Dermis blood vessel endothelial cell (primary cell): ENCODE data around the gene IGFALS. TPM values are rescaled to one million over a fixed set of nuclear protein-coding genes. Genes with fewer than 3 reads are reported as not detected.
"Not testable (repeated sequence)": the region's sequence is repeated elsewhere in the genome, so short reads cannot be mapped to it uniquely, and the experiment has no call there.

Source experiments
- DNase-seq: peaks from one replicate; pipeline ENCODE4 v3.0.0; 2010
- total RNA-seq: library from RNA; depleted of rRNA; stranded (reverse); fragments of >200 nt; gene quantifications from 2 replicates; pipeline ENCODE4 v1.2.3, GENCODE V29; 2014

The IGFALS gene
- total RNA-seq, 1 donor from 2014 or later: not detected

- no peak for DNase-seq
Measured at GRCh38 chr16:1818204-1818872, 24.8 kb upstream of the IGFALS start.

- no peak for DNase-seq
Measured at GRCh38 chr16:1817716-1818115, 24.2 kb upstream of the IGFALS start.

DNA sequence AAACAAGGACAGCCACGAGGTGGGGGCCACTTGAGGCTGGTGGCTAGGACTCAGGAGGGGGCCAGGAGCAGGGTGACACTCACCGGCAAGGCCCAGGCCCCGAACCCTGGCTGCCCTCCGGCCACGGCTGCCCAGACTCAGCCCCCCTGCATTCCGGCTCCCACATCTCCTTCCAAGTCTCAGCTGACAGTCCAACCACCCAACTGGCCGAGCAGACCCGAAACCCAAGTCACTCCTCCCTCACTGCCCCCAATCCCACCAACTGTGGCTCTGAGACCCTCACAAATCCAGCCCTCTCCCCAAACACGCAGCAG lies 23.7 kb upstream of the IGFALS start:
- no peak for DNase-seq

DNA sequence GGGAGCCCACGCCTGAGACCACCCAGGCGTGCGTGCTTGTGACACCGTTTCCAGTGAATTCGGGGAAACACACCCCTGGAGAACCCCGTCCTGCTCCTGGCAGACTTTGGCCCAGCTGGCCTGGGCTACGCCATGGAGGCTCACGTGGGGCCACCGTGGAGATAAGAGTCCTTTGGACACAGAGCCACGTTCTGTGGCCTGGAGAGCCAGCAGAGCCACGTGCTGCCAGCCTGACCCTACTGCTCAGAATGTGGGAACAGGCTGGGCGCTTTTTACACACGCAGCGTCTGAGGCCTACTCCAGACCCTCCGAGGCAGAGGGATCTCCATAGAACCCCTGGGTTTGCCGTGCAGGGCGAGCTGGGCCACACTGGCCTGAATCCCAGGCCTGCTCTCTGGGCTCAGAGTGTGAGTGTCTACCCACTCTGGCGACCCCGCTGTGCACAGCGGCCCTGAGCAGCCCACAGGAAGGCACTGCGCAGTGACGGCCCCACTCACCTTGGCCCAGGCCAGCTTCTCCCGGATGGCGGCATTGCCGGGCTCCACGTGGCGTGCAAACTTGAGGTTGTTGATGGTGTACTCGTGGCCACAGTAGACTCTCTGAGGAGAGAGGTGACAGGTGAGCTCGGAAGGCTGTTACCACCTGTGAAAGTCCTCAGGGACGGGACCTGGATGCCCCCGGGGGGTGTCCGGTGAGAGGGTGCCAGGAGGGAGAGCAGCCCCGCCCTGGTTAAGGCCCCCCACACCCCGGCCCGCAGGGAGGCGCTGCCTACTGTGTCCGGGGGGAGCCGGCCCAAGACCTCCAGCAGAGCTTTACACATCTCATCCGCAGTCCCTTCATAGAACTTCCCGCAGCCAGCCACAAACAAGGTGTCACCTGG lies 23.1 kb upstream of the IGFALS start:
- DNase-seq: no peak

- DNase-seq: no peak
Measured at GRCh38 chr16:1815461-1815860, 22.0 kb upstream of the IGFALS start.

DNA sequence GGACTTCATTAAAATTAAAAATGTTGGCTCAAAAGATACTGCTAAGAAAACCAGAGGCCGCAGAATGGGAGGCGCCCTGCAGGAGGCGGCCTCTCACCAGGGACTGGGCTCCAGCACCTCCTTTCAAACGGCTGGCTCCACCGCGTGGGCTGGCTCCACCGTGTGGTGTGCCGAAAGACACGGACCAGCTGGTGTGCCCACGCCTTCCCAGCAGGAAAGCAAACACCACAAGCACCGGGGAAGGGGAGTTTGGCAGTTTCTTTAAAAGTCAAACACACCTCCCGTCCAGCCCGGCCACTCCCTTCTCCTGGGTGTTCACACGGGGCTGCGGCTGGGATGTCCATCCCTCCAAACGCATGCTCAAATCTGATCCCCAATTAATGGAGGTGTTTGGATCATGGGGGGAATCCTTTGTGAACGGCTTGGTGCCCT lies 19.2 kb upstream of the IGFALS start:
- peak; percentile 85 for DNase-seq

GRCh38 chr16:1810536-1810935 lies 17.0 kb upstream of the IGFALS start:
- no peak for DNase-seq

DNA sequence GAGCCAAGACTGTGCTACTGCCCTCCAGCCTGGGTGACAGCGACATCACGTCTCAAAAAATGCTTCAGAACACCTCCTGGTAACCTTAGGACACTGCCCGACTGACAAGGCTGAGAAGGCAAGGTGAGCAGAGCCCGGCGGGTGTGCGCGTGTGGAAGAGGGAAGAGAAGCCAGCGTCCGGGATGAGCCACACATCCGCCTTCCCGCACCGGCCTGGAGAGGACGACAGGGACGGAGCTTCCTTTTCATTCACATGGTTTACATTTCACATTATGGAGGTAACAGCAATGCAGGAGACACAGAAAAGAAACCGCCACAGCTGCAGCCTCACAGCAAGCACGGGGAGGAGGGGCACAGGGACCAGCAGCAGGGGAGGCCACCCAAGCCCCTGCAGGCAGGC lies 16.6 kb upstream of the IGFALS start:
- no peak for DNase-seq

DNA sequence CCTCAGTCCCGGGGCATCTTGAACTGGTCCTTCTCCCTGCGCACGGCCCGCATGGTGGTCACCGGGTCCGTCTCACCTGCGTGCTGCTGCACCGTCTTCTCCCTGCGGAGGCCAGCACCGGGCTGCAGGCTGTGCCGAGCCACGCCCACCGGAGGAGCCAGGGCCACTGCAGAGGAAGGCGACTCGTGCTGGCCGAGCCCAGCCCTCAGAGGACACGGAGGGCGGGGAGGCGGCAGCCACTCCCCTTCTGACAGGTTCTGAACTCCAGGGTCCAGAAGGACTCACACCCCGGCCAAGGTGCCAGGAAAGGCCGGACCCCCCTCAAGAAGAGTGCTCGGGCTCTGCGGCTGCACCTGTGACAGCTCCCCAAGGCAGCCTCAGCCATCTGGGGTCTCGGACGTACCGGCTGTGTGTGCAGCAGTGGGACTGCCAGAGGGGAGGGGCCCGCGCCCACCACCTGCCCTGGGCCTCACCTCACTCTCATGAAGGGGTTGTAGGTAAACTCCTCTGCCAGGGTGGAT lies 15.8 kb upstream of the IGFALS start:
- no peak for DNase-seq

DNA sequence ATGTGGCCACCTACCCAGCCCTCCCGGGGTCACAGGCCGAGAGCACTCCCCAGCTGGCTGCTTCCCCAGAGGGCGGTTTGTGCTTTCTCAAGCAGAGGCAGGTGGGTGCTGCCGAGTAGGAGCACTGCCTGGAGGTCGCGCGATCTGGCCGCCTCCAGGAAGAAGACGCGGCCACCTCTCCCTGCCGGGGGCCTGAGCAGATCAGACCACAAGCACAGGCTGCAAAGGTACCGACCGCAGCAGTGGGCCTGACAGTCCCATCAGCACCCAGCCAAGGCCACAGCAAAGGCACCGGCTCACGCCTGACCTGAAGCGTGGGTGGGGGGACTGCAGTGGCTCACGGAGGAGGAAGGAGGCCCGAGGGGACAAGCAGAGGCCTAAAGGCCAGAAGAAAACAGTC lies 15.2 kb upstream of the IGFALS start:
- DNase-seq: no peak

GRCh38 chr16:1807626-1808025 lies 14.1 kb upstream of the IGFALS start:
- DNase-seq: no peak

DNA sequence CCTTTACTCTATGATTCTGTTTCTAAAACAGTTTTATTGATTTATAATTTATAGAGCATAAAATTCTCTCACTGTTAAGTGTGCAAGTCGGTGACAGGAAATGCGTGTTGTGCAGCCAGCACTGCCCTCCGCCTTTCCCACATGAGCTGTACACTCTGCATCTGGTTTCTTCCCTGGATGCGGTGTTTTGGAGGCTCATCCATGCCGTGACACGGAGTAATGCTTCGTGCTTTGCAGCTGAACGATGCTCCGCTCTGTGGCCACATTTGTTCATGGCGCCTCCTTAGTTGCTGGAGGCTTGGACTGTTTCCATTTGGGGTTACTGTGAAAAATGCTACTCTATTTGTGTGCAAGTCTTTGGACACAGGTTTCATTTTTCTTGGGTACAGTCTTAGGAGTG lies 7.2 kb upstream of the IGFALS start:
- no peak for DNase-seq

DNA sequence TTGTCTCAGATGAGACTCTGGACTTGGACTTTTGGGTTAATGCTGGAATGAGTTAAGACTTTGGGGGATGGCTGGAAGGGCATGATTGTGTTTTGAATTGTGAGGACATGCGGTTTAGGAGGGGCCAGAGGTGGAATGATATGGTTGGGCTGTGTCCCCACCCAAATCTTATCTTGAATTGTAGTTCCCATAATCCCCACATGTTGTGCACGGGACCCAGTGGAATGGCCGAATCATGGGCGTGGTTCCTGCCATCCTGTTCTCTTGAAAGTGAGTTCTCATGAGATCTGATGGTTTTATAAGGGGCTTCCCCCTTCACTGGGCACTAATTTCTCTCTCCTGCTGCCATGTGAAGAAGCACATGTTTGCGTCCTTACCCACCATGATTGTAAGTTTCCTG lies 5.8 kb upstream of the IGFALS start:
- DNase-seq: not testable (repeated sequence)

DNA sequence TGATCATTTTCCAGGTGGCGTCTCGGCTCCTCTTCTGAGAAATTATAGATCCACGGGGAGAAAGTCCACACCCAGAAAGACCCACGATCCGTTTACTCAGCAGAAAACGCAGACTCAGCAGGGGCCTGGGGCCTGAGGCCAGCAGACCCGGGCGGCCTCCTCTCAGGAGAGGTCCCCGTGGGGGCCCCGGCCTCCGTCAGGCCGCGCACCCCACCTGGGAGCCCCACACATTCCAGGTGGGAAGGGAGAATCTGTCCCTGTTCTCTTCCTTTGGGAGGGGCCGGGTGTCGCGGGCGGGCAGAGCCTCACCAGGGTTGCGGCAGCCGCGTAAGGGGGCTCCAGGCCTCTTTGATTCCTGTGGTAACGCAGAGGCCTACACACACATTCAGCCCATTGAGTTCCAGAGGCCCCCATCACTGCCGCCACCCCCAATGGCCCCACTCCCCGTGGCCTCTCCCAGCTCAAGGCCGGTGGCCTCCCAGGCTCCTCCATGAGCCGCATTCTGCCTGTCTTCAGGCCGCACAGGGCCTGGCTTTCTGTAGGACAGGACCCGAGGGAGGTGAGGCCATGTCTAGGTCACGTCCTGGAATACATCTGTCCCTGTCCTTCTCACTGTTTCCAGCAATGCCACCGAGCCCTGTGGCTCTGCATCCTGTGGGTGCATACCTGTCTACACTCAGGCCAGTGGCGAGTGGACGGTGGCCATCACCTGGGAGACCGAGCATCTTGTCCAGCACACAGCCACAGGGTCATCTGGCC lies 1.6 kb upstream of the IGFALS start:
- DNase-seq: no peak

- DNase-seq: no peak
Measured at GRCh38 chr16:1794221-1794871, 841 bp upstream of the IGFALS start.

GRCh38 chr16:1792836-1793577 lies 498 bp downstream of the IGFALS start:
- DNase-seq: no peak

DNA sequence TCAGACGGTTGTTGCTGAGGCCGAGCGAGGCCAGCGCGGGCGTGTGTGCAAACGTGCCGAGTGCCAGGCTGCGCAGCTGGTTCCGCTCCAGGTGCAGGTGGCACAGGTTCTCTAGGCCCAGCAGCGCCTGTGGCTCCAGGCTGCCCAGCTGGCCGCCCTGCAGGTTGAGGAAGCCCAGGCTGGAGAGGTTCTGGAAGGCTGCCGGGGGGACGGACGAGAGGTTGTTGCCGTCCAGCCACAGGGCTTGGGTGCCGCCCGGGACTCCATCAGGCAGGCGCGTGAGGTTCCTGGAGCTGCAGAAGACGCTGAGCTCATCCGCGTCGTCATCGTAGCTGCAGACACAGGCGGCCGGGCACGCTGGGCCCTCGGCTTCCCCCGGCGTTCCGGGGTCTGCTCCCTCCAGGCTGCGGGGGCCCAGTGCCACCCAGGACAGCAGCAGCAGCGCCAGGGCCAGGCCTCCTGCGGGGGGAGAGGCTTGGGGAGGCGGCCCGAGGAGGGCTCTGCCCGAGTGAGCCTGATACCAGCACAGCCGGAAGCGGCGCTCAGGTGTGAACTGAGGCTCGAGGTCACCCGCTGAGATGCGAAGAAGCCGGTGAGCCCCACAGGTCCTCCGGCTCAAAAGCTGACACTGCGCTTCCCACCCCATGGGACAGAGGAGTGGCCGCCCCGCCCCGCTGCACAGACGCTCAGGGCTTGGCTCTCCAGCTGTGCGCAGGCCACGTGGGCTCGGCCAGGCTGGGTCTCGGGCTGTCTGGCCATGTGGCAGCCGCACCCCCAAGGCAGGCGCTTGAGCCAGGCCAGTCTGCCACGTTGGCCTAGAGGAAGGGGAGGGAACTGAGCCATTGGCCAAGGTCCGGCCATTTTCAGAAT lies 1.3 kb downstream of the IGFALS start:
- DNase-seq: no peak

- no peak for DNase-seq
Measured at GRCh38 chr16:1791256-1791942, 2.1 kb downstream of the IGFALS start.

GRCh38 chr16:1790611-1791255 lies 2.8 kb downstream of the IGFALS start:
- no peak for DNase-seq

DNA sequence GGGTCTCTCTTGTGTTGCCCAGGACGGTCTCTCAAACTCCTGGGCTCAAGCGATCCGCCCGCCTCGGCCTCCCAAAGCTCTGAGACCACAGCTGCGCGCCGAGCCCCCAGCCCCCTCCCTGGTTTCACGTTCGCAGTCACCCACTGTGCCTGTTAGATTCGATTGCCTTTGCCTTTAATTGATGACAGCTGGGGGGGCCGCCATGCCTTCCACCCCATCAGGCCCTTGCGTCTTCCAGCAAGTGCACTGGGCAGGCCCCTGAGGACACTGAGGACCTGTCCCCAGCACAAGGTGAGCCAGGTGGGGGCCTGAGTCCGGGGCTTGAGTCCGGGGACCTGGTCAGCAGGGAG lies 3.3 kb downstream of the IGFALS start:
- no peak for DNase-seq
